ENCODE data around the gene ZSWIM3.

ZSWIM3 gene

DNA sequence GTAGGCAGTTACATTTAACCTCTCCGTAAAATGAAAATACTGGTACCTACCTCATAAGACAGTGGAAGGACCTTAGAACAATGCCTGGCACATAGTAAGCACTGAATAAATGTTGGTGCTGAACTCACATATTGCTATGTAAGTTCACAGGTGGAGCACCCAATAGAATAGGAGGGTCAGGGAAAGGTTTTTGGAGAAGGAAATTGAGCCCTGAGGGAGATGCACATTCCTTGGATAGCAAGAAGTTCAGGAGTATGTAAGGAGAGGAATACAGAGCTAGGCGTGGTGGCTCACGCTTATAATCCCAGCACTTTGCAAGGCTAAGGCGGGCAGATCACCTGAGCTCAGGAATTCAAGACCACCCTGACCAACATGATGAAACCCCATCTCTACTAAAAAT is 37.9 kb upstream of the ZSWIM3 start:
- Histone ChIP-seq H3K79me2 (ENCODE audit: low read length) (peaks cover 1% of the 10 kb centered on the region; the same call in 1 of the 2 replicates), H2AFZ (ENCODE audit: low read length) (no peak overlapping the region), H3K9me3 (replicated peaks; ENCODE audit: insufficient read depth, low read length) (no peaks in the 10 kb centered on the region), H3F3A (ENCODE audit: insufficient read depth, low read length) (peaks cover 22% of the 10 kb centered on the region), H3K4me3 (ENCODE audit: low read length) (no peak overlapping the region), H3K27me3 (replicated peaks; ENCODE audit: insufficient read depth, low read length) (no peaks in the 10 kb centered on the region), H3K9me2 (replicated peaks; ENCODE audit: insufficient read depth, low read length) (no peaks in the 10 kb centered on the region), H4K20me1 (ENCODE audit: insufficient read depth, low read length) (no peaks in the 10 kb centered on the region), H3K27ac (ENCODE audit: low read length) (no peak overlapping the region), H3K4me2 (ENCODE audit: low read depth, low read length) (no peak overlapping the region), H3K4me1 (ENCODE audit: low read length) (no peaks in the 10 kb centered on the region), H3K36me3 (replicated peaks; ENCODE audit: insufficient read depth, low read length) (0 out of 2 replicates have a peak, but pooled peaks cover 3% of the 10 kb centered on the region), H3K9ac (ENCODE audit: low read length) (no peak overlapping the region)
- DNase-seq, result no peak
- TF ChIP-seq, protein P1, sequence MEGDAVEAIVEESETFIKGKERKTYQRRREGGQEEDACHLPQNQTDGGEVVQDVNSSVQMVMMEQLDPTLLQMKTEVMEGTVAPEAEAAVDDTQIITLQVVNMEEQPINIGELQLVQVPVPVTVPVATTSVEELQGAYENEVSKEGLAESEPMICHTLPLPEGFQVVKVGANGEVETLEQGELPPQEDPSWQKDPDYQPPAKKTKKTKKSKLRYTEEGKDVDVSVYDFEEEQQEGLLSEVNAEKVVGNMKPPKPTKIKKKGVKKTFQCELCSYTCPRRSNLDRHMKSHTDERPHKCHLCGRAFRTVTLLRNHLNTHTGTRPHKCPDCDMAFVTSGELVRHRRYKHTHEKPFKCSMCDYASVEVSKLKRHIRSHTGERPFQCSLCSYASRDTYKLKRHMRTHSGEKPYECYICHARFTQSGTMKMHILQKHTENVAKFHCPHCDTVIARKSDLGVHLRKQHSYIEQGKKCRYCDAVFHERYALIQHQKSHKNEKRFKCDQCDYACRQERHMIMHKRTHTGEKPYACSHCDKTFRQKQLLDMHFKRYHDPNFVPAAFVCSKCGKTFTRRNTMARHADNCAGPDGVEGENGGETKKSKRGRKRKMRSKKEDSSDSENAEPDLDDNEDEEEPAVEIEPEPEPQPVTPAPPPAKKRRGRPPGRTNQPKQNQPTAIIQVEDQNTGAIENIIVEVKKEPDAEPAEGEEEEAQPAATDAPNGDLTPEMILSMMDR (IDR thresholded peaks at IDR 0.05; ENCODE audit: low read length), result no peak
- no peak for TF ChIP-seq EZH2phosphoT487 (IDR thresholded peaks at IDR 0.05; ENCODE audit: low read length)
- TF ChIP-seq EZH2 (optimal IDR thresholded peaks at IDR 0.05; ENCODE audit: low read depth, low read length), result no peak

DNA sequence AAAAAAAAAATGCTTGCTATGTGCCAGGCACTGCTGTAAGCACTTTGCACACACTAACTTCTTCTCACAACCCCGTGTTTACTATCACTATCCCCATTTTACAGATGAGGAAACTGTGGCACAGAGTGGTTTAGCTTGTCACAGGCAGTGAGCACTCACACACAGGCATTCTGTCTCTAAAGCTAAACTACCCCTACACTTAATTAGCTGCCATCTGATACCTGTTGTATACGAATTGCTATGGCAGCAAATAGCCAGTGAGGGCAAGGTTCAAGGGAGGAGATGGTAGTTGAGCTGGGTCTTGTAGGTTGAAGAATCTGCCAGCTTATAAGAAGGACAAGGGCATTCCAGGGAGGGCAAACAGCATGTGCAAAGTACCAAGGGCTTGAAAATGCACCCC is 35.5 kb upstream of the ZSWIM3 start:
- DNase-seq, result no peak
- Histone ChIP-seq H3K36me3 (replicated peaks; ENCODE audit: insufficient read depth, low read length) (no peaks in the 10 kb centered on the region), H3K27ac (ENCODE audit: low read length) (no peak overlapping the region), H2AFZ (ENCODE audit: low read length) (no peak overlapping the region), H3K4me1 (ENCODE audit: low read length) (no peaks in the 10 kb centered on the region), H3K4me2 (ENCODE audit: low read depth, low read length) (no peak overlapping the region), H3F3A (ENCODE audit: insufficient read depth, low read length) (peaks cover 17% of the 10 kb centered on the region), H3K27me3 (replicated peaks; ENCODE audit: insufficient read depth, low read length) (no peaks in the 10 kb centered on the region), H3K9ac (ENCODE audit: low read length) (no peak overlapping the region), H3K79me2 (ENCODE audit: low read length) (no peaks in the 10 kb centered on the region), H3K9me2 (replicated peaks; ENCODE audit: insufficient read depth, low read length) (no peaks in the 10 kb centered on the region), H4K20me1 (ENCODE audit: insufficient read depth, low read length) (no peaks in the 10 kb centered on the region), H3K9me3 (replicated peaks; ENCODE audit: insufficient read depth, low read length) (no peaks in the 10 kb centered on the region), H3K4me3 (ENCODE audit: low read length) (no peak overlapping the region)
- TF ChIP-seq, protein P1 (IDR thresholded peaks at IDR 0.05; ENCODE audit: low read length), result no peak
- no peak for TF ChIP-seq EZH2phosphoT487 (IDR thresholded peaks at IDR 0.05; ENCODE audit: low read length)
- TF ChIP-seq EZH2 (optimal IDR thresholded peaks at IDR 0.05; ENCODE audit: low read depth, low read length), result no peak

DNA sequence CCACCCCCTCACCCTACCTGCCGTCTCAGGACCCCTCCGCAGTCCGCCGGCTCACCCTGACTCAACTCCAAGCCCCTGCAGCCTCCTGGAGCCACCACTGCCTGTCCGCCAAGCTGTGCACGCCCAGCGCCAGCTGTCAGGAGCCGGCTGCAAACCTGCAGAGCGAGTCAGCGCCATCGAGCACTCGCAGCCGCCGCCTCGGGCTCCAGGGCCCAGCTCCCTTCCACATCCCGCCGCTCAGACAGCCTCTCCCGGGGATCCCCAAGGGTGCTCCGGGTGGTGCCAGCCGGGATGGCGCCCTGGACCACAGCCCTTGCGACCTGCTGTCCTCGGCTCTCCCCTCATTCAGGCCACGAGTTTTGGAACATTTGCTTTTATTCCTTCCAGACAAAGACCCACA is 34.6 kb upstream of the ZSWIM3 start:
- Histone ChIP-seq H2AFZ (ENCODE audit: low read length) (no peak overlapping the region), H4K20me1 (ENCODE audit: insufficient read depth, low read length) (no peaks in the 10 kb centered on the region), H3K4me3 (ENCODE audit: low read length) (no peak overlapping the region), H3K4me2 (ENCODE audit: low read depth, low read length) (no peak overlapping the region), H3K9me3 (replicated peaks; ENCODE audit: insufficient read depth, low read length) (no peaks in the 10 kb centered on the region), H3K79me2 (ENCODE audit: low read length) (no peaks in the 10 kb centered on the region), H3K9me2 (replicated peaks; ENCODE audit: insufficient read depth, low read length) (no peaks in the 10 kb centered on the region), H3K36me3 (replicated peaks; ENCODE audit: insufficient read depth, low read length) (no peaks in the 10 kb centered on the region), H3K4me1 (ENCODE audit: low read length) (no peaks in the 10 kb centered on the region), H3K9ac (ENCODE audit: low read length) (no peak overlapping the region), H3F3A (ENCODE audit: insufficient read depth, low read length) (peaks cover 9% of the 10 kb centered on the region; the same call in 1 of the 2 replicates), H3K27me3 (replicated peaks; ENCODE audit: insufficient read depth, low read length) (no peaks in the 10 kb centered on the region), H3K27ac (ENCODE audit: low read length) (no peak overlapping the region)
- no peak for DNase-seq
- TF ChIP-seq EZH2 (optimal IDR thresholded peaks at IDR 0.05; ENCODE audit: low read depth, low read length) (no peak), EZH2phosphoT487 (IDR thresholded peaks at IDR 0.05; ENCODE audit: low read length) (no peak)
- TF ChIP-seq, protein P1 (IDR thresholded peaks at IDR 0.05; ENCODE audit: low read length), result no peak
